Measurements from ENCODE around the gene OSBPL7.
"Not testable (repeated sequence)": the region's sequence is repeated elsewhere in the genome, so short reads cannot be mapped to it uniquely, and the experiment has no call there.

OSBPL7 gene

DNA sequence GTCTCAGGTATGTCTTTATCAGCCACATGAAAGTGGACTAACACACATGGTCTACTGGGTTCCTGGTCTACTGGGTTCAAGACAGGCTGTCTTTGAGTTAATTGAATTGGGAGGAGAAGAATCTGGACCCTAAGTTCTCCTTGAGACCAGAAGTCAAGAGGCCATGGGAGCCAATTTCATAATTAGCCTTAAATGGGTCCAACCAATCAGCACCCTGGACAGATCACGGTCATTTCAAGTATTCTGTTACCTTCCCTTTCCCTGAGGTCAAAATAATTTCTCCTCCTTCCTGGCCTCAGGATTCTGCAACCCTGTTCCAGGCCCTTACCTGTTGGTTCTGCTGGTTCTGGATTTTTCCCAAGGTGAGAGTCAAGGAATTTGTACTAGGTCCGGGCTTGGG is 23.8 kb downstream of the OSBPL7 start:
- FAIRE-seq (no peak), DNase-seq (ENCODE audit: insufficient read length, low spot score) (no peak)
- TF ChIP-seq POLR2A (IDR thresholded peaks at IDR 0.05; ENCODE audit: low read depth, low read length), result no peak

DNA sequence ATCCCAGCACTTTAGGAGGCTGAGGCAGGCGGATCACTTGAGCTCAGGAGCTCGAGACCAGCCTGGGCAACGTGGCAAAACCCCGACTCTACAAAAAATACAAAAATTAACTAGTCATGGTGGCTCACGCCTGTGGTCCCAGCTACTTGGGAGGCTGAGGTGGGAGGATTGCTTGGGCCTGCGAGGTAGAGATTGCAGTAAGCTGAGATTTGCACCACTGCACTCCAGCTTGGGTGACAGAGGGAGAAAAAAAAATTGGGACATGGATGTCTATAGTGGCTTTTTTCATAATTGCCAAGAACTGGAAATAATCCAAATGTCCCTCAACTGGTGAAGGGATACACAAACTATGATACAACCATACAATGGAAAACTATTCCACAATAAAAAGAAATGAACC is 28.6 kb downstream of the OSBPL7 start:
- no peak for FAIRE-seq
- no peak for TF ChIP-seq POLR2A (IDR thresholded peaks at IDR 0.05; ENCODE audit: low read depth, low read length)
- no peak for DNase-seq (ENCODE audit: insufficient read length, low spot score)

DNA sequence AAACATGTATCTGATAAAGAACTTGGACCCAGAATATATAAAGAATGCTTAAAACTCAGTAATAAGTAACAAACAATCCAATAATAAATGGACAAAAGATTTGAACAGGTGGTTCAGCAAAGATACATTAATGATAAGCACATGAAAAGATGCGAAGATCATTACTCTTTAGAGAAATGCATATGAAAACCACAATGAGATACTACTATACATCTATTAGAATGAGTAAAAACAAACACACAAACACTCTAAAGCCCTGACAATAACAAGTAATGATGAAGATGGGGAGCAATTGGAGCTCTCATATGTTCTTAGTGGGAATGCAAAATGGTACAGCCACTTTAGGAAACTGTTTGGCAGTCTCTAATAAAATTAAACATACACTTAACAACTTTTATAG is 29.1 kb downstream of the OSBPL7 start:
- no peak for TF ChIP-seq POLR2A (IDR thresholded peaks at IDR 0.05; ENCODE audit: low read depth, low read length)
- DNase-seq (ENCODE audit: insufficient read length, low spot score) (no peak), FAIRE-seq (no peak)

DNA sequence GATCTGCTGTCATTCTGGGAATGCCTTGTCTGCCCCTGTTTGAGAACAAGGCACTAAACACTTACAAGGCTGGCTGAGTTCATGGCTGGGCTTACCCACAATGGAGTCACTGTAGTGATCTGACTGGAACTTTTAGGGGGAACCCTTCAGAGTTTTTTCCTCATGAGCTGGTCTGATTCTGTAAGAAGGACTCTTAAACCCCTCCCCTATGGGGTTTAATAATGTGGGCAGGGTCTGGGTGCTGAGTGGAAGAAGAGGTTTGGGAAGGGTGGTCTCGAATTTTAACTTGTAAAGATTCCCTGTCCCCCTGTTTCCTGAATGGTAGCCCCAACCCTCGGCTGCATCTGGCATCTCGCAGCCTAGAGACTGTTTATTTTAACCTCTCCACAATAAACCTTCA is 30.6 kb downstream of the OSBPL7 start:
- FAIRE-seq (no peak), DNase-seq (ENCODE audit: insufficient read length, low spot score) (no peak)
- TF ChIP-seq POLR2A (IDR thresholded peaks at IDR 0.05; ENCODE audit: low read depth, low read length), result no peak

DNA sequence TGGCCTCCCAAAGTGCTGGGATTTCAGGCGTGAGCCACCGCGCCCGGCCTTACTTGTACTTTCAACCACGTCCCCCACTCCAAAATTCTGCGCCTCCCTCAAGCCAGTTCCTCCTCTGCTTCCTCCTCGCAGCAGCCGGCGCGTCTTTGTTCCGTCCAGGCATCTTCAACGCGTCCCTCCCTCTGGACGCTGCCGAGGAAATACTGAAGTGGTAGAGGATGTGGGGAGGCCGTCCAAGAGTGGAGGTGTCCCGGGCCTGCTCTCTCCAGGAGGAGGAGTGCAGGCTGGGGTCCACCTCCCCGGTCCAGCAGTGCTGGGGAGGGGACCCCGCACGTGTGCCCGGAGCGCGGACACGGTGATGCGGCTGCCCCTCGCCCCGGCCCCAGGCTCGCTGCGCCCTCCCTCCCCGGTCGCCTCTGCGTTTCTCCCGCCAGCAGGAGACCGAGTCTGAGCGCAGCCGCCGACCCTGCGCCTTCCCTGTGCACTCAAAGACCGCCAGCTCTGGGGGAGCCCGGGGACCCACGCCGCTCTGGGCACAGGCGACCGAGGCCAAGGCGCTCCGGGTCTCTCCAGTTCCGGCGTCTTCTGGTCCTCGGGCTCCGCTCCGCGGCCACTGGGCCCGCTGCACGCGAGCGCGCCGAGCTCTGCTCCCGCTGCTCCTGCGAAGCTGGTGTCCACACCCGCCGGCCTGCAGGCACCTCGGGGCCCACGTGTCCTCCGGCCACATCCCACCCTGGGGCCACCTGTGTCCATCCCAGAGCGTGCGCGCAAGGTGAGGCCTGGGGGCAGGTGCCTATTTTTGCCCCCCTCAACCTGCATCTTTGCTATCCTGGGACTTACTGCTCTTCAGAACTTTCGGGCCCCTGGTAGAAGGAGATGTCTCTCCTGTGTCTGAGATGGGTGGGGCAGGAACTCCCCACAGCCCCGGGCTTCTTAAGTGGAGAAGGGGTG is 31.7 kb downstream of the OSBPL7 start:
- no peak for FAIRE-seq
- TF ChIP-seq POLR2A (IDR thresholded peaks at IDR 0.05; ENCODE audit: low read depth, low read length), result no peak
- no peak for DNase-seq (ENCODE audit: insufficient read length, low spot score)

DNA sequence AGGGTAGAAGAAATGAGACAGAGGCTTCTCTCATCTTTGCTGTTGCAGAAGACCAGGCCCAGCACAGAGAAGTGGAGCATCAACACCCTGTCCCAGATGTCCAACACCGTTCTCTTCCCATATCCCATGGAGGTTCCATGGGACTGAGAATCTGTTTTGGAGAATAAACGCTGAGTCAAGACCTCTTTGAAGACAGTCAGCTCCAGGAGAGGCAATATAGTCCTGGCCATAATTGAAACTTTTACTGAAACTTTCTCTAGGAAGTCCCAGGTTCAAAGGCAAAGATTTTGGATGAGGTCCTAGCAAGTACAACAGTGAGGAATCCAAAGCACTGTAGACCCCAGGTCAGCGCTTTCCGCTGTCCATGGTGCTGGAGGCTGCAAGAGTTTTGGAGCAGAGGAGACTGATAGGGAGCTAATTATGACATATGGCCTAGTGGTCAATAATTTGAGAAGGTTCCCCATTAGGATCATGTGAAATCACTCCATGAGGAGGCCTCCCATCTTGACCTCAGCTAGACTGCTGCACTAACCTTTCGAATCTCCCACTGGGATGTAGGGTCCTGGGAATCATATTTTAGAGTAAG is 36.0 kb downstream of the OSBPL7 start:
- FAIRE-seq (no peak), DNase-seq (ENCODE audit: insufficient read length, low spot score) (no peak)

DNA sequence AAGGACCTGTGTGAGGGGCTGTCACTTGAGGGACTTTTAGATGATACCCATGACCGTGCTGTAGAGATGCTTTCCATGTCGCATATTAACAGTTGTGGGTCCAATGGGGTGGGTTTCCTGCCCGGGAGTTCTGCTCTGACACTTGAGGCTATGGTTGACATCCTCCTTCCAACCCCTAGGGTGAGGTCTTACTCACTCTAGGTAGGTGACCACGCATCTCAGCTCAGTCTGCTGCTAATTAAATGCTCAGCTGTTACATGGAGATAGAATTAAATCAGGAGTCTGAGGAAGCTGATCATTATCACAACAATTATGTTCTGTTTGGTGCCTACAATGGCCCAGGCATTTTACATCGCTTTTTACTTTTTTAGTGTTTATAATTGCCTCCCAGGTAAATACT is 40.2 kb downstream of the OSBPL7 start:
- DNase-seq (ENCODE audit: insufficient read length, low spot score), result no peak
- TF ChIP-seq POLR2A (IDR thresholded peaks at IDR 0.05; ENCODE audit: low read depth, low read length), result no peak
- FAIRE-seq, result no peak

More for the DNA sequence above, 36.0 kb downstream of the OSBPL7 start:
- TF ChIP-seq POLR2A (IDR thresholded peaks at IDR 0.05; ENCODE audit: low read depth, low read length), result no peak

DNA sequence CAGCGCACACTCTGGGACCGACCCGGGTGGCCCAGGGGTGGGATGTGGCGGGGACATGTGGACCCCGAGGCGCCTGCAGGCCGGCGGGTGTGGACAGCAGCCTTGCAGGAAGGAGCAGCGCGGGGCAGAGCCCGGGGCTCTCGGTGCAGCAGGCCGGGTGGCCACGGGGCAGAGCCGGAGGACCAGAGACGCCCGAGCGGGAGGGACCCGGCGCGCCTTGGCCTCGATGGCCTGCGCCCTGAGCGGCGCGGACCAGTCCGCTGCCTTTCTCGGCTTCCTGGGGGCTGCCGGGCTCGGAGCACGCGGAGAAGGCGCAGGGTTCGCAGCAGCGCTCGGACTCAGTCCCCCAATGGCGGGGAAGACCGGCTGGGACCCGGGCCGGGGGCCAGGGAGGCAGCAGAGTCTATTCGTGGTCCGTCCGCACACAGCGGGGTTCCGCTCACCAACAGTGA is 43.4 kb downstream of the OSBPL7 start:
- no peak for TF ChIP-seq POLR2A (IDR thresholded peaks at IDR 0.05; ENCODE audit: low read depth, low read length)
- no peak for FAIRE-seq
- no peak for DNase-seq (ENCODE audit: insufficient read length, low spot score)

DNA sequence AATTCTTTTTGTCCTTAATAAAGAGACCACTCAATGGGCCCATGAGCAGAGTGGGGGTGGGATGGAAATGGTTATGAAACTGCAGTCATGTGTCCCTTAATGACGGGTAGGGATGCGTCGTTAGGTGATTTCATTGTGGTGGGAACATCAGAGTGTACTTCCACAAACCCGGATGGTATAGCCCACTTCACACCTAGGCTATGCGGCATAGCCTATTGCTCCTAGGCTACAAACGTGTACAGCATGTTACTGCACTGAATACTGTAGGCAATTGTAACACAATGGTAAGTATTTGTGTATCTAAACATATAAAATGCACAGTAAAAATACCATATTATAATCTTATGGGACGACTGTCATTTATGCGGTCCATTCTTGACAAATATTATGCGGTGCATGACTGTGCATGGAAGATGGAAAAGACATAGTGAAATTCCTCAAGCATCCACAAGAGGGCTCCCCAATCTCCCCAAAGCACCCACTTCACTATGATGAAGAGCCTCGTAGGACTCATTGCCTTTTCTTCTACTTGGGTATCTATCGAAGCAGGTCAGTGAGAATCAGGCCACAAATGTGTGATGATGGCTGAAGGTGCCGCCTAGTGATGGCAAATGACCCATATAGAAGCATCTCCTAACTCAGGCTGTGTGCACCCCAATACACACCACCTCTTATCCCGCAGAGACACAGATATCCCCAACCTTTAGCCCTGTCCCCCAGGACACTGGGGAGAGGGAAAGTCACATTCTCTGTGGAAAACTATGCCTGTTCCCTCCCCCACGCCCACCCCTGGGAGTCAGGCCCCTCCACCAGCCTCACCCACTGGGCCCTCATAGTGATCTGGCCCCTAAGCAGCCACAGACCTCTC is 45.0 kb downstream of the OSBPL7 start:
- DNase-seq (ENCODE audit: insufficient read length, low spot score) (peak; percentile 70), FAIRE-seq (peak; percentile 30)
- no peak for TF ChIP-seq POLR2A (IDR thresholded peaks at IDR 0.05; ENCODE audit: low read depth, low read length)

DNA sequence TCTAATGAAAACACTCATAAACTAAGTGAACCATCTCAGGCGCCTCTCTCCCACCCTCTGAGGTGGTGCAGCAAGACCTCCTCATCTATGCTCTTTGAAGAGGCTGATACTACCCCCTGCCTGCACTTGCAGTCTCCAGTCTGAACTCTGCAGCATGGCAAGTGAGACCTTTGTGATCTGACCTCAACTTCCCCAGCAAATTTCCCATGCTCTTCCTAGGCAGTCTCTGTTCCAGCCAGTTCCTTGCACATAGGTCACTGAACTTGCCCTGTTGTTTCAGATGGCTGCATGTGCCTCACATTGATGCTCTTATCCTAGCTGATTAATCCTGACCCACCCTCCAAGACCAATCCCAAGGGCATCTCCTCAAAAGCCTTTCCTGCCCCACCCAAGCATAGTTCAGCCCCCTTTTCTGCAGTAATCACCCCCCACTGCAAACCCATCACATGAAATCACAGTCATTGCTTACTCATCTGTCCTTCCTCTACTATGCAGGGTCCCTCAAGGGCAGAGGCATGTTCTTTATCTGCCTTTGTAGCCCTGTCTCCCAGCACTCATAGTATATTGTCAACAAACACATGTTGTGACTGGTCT is 46.5 kb downstream of the OSBPL7 start:
- TF ChIP-seq POLR2A (IDR thresholded peaks at IDR 0.05; ENCODE audit: low read depth, low read length), result no peak
- DNase-seq (ENCODE audit: insufficient read length, low spot score) (no peak), FAIRE-seq (no peak)

DNA sequence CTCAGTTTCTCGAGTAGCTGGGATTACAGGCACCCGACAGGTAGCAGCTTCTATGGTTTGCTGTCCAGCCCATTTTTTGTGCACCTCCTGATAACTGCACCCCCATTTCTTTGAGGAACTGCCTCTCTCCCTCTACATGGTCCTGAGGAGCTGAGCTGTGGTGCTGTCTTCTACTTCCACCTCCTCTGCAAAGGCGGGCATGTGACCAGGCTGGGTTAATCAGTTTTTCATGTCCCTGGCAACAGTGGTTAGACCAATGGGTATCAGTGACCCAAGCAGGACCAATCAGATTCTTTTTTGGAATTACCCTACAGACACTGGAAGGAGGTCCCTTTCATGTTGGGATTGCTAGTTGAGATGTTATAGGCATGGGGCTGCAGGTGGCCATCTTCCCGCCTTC is 47.3 kb downstream of the OSBPL7 start:
- DNase-seq (ENCODE audit: insufficient read length, low spot score), result no peak
- FAIRE-seq, result no peak
- TF ChIP-seq POLR2A (IDR thresholded peaks at IDR 0.05; ENCODE audit: low read depth, low read length), result no peak

DNA sequence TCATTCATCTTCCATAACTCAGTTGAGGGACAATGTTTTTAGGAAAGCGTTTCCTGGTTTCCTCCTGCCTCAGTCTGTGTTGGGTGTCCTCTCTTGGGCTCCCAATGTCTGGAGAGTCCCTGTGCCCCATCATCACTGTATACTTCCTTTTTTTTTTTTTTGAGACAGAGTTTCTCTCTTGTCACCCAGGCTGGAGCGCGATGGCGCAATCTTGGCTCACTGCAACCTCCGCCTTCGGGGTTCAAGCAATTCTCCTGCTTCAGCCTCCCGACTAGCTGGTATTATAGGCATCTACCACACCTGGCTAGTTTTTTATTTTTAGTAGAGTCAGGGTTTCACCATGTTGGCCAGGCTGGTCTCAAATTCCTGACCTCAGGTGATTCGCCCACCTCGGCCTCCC is 47.9 kb downstream of the OSBPL7 start:
- not testable (repeated sequence) for FAIRE-seq; DNase-seq (ENCODE audit: insufficient read length, low spot score)

DNA sequence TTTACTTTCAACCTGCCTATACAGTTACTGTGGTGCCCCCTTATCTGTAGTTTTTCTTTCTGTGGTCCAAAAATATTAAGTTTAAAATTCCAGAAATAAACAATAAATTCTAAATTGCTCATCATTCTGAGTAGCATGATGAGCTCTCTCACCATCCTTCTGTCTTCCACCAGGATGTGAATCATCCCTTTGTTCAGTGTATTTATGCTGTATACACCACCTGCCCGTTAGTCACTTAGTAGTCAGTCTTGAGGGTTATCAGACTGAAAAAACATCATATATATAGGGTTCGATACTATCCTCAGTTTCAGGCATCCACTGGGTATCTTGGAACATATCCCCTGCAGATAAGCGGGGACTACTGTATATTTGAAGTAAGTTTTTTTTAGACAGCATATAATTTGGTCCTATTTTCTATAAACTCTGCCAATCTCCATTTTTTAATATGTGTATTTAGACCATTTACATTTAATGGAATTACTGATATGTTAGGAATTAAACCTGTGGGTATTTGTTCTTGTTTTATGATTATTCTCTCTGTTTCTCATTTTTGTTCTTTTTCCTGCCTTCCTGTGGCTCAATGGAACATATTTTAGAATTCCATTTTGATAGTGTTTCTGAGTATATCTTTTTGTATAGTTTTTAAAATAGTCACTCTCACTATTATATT is 57.5 kb downstream of the OSBPL7 start:
- TF ChIP-seq POLR2A (IDR thresholded peaks at IDR 0.05; ENCODE audit: low read depth, low read length), result no peak
- FAIRE-seq (no peak), DNase-seq (ENCODE audit: insufficient read length, low spot score) (no peak)
